ENCODE measurements around the gene PLCD3.

Gene PLCD3

DNA sequence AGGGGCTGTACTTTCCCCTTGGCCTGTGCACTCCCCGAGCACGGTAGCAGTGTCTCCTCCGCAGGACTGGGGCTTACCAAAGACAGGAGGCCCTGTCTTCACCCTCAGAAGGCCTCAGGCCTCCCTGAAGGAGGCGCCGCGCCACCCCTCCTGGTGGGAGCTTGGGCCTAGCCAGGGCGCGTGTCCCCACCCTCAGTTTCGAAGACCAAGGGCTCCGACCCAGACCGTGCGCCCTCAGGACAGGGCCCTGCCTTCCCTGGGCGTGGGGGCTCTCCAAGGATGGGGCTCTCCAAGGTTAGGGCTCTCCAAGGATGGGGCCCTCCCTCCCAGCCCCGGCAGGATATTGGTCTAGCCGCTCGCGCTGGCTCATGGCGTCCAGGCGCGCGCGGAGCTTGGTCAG, 11.8 kb downstream of the PLCD3 start:
- no peak for DNase-seq (ENCODE audit: low read depth)
- TF ChIP-seq, protein P1, sequence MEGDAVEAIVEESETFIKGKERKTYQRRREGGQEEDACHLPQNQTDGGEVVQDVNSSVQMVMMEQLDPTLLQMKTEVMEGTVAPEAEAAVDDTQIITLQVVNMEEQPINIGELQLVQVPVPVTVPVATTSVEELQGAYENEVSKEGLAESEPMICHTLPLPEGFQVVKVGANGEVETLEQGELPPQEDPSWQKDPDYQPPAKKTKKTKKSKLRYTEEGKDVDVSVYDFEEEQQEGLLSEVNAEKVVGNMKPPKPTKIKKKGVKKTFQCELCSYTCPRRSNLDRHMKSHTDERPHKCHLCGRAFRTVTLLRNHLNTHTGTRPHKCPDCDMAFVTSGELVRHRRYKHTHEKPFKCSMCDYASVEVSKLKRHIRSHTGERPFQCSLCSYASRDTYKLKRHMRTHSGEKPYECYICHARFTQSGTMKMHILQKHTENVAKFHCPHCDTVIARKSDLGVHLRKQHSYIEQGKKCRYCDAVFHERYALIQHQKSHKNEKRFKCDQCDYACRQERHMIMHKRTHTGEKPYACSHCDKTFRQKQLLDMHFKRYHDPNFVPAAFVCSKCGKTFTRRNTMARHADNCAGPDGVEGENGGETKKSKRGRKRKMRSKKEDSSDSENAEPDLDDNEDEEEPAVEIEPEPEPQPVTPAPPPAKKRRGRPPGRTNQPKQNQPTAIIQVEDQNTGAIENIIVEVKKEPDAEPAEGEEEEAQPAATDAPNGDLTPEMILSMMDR (conservative IDR thresholded peaks at IDR 0.05; ENCODE audit: low read length), result no peak
- no peak overlapping the region for H3K4me3 ChIP-seq (ENCODE audit: low read length)

GRCh38 chr17:45119964-45120363, 12.4 kb downstream of the PLCD3 start:
- no peak for DNase-seq (ENCODE audit: low read depth)
- TF ChIP-seq, protein P1 (conservative IDR thresholded peaks at IDR 0.05; ENCODE audit: low read length), result no peak

DNA sequence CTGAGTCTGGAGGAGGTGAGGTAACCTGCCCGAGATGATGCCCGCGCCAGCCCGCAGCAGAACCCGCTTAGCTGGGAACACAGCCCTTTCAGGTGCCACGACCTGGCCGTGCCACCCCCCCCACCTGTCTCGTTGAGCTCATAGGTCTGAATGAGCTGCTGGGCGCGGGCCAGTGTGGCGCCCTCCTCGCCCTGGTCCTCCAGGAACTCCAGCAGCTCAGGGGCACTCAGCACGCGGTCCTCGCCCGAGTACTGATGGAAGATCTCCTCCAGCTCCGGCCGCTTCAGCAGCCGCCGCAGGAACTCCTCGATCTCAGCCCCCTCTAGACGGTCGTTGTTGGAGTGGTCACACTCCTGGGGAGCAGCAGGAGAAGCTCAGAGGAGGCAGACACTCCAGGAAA, 13.6 kb downstream of the PLCD3 start:
- H3K4me3 ChIP-seq (ENCODE audit: low read length), result no peak overlapping the region
- no peak for DNase-seq (ENCODE audit: low read depth)
- TF ChIP-seq, protein P1 (conservative IDR thresholded peaks at IDR 0.05; ENCODE audit: low read length), result no peak

More at GRCh38 chr17:45119964-45120363, 12.4 kb downstream of the PLCD3 start:
- no peak overlapping the region for H3K4me3 ChIP-seq (ENCODE audit: low read length)

DNA sequence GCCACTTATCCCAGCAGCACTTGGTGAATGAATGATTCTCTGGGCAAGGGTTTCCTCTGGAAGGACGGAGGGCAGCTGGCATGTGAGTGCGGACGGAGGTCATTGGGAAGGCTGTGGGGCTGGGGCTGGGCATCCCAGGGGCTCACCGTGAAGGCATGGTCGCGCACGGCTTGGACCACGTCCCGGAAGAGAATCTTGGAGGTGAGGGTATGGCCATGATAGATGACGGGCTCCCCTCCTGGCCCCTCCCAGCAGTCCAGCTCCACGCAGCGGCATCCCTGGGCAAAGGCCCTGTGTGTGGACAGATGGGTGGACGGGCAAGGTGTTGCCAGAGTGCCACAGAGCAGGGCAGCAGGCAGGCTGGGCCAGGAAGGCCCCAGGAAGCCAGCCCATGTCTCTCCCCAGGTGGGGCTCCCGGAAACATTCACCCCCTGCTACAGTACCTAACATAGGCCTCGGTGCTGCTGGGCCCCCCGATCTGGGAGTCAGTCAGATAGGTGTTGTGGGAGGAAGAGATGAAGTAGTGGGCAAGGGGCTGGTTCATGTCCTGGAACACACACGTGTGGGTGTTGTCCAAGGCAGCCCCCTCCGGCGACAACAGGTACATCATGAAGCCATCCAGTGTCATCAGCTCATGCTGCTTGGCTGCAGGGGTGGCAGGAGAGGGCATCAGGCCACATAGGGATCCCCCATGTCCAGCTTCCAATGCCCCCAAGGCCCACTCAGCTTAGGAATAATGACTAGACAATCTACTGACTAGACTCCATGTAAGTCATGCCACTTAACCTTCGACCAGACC, 14.3 kb downstream of the PLCD3 start:
- DNase-seq (ENCODE audit: low read depth), result no peak
- no peak overlapping the region for H3K4me3 ChIP-seq (ENCODE audit: low read length)
- TF ChIP-seq, protein P1 (conservative IDR thresholded peaks at IDR 0.05; ENCODE audit: low read length), result no peak

DNA sequence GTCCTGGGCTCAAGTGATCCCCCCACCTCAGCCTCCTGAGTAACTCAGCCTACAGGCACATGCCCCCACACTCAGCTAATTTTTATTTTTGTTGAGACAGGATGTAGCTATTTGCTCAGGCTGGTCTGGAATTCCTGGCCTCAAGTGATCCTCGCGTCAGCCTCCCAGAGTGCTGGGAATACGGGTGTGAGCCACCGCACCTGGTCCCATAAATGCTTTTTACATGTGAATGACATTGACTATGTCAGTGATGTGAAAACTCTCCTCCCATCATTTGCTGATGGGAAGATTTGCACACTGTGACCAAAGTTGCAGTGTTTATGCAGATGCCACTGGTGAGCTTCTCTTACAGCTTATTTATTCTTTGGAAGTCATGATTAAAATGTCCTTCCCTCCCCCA, 15.0 kb downstream of the PLCD3 start:
- no peak overlapping the region for H3K4me3 ChIP-seq (ENCODE audit: low read length)
- TF ChIP-seq, protein P1 (conservative IDR thresholded peaks at IDR 0.05; ENCODE audit: low read length), result no peak
- no peak for DNase-seq (ENCODE audit: low read depth)

DNA sequence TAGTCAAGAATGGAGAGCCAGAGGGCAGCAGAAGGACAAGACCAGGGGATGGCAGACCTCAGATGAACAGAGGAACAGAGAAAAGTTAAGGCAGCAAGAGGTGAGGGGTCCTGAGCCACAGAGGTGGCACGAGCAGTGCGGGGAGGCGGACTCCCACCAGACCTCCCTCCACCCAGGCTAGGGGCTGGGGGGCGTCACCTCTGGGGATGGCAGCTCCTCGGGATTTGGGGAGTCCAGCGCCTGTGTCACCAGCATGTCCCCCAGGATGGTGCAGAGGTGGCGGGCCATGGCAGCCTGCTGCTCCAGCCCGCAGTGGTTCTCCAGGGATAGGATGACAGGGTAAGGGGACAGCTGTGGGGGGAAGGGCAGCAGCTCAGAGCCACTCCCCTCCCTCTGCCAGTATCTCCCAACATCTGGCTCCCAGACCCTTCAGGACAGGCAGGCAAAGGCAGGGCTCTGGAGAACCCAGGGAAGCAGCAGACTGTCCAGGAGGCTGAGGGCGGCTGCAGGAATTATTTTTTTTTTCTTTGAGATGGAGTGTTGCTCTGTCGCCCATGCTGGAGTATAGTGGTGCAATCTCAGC, 15.8 kb downstream of the PLCD3 start:
- no peak overlapping the region for H3K4me3 ChIP-seq (ENCODE audit: low read length)
- TF ChIP-seq, protein P1 (conservative IDR thresholded peaks at IDR 0.05; ENCODE audit: low read length), result no peak
- no peak for DNase-seq (ENCODE audit: low read depth)

GRCh38 chr17:45115871-45116270, 16.4 kb downstream of the PLCD3 start:
- H3K4me3 ChIP-seq (ENCODE audit: low read length), result no peak overlapping the region
- no peak for DNase-seq (ENCODE audit: low read depth)
- TF ChIP-seq, protein P1 (conservative IDR thresholded peaks at IDR 0.05; ENCODE audit: low read length), result no peak
